ENCODE measurements around the gene GTF2A1. TPM values are rescaled to one million over a fixed set of nuclear protein-coding genes. Genes with fewer than 3 reads are reported as not detected.

GTF2A1 gene
- polyA plus RNA-seq (2013) = 21.0 and 22.7 TPM in 2 replicates

DNA sequence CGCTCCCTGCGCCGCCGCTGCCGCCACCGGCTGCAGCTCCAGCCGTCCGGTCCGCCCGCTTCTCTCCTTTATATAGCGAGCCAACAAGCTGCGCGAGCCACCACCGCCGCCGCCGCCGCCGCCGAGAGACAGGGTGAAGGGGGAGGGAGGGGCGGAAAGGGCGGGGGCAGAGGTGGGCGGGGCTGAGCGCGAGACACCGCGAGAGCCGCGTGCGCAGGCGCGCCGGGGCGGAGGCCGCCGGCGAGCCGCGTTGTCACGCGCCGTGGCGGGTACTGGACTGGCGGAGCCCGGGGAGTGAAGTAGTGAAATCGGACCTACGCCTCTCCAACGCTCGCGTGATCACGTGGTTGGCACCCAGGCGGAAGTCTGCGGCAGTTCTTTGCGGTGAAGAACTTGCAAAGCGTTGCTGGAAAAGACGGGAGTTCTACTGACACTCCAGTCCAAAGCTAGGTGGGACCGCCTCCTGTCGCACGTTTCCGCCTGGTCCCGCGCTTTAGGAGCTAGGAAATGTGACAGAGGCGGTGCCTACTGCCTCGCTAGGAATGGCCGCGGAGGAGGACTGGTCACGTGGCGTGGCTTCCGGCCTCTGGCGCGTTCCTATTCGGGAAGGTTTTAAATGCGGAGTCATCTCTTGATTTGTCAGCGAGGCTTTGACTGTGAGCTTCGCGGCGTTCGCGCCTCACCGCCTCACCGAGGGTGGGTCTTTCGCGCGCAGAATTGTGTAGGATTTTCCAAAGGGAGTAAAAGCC is at the start of gene GTF2A1:
Gene GTF2A1 (minus strand): TSS at position 130 of the 749 bp plus-strand sequence. CDS start 441 bp downstream, outside the sequence.
- H3K27ac ChIP-seq (ENCODE audit: low read depth, low read length) = peak within 1 kb of the TSS; percentile 100
- peak within 1 kb of the TSS; percentile 98 for H2BK120ac ChIP-seq (ENCODE audit: insufficient read depth, low read length, poor library complexity)
- H4K91ac ChIP-seq (ENCODE audit: low read depth, low read length) = peak within 1 kb of the TSS; percentile 96
- H2BK5ac ChIP-seq (ENCODE audit: low read depth, low read length, poor library complexity) = peak within 1 kb of the TSS; percentile 98
- peaks cover 9% of the 10 kb centered on the region for H3K79me2 ChIP-seq (ENCODE audit: control insufficient read depth, insufficient read depth, low read length, poor library complexity)
- peak; percentile 95 to 96 for DNase-seq
- H3K14ac ChIP-seq (ENCODE audit: low read length) = peak within 1 kb of the TSS; percentile 96
- peak within 1 kb of the TSS; percentile 94 for H3K9ac ChIP-seq (ENCODE audit: low read length)
- peak within 1 kb of the TSS; percentile 9 for H2AK5ac ChIP-seq (ENCODE audit: low read length)
- H2AFZ ChIP-seq (ENCODE audit: insufficient read depth, low read length, poor library complexity) = peak within 1 kb of the TSS; percentile 94
- WGBS (ENCODE audit: extremely low coverage, insufficient coverage, insufficient read length) = no CpG with 5 or more reads among the region's 84 CpGs
- H3K9me3 ChIP-seq (ENCODE audit: insufficient read depth, low read depth, low read length) = no peaks in the 10 kb centered on the region
- no peak within 1 kb of the TSS for H3K23ac ChIP-seq (ENCODE audit: low read length)
- H3K36me3 ChIP-seq (ENCODE audit: control insufficient read depth in 1 of 2, insufficient read depth in 2 of 2, low read length in 2 of 2) = no peaks in the 10 kb centered on the region
- peak within 1 kb of the TSS; percentile 69 for H2BK12ac ChIP-seq (ENCODE audit: low read length)
- H3K4me1 ChIP-seq (ENCODE audit: control insufficient read depth in 1 of 2, insufficient read depth in 2 of 2, low read length in 2 of 2) = no peaks in the 10 kb centered on the region
- no peaks in the 10 kb centered on the region for H3K27me3 ChIP-seq (ENCODE audit: insufficient read depth, low read length)
- H3K4me3 ChIP-seq (ENCODE audit: low read depth, low read length) = peak within 1 kb of the TSS; percentile 79
- peak within 1 kb of the TSS; percentile 60 for H3K4ac ChIP-seq (ENCODE audit: low read depth, low read length)
- H4K12ac ChIP-seq (ENCODE audit: low read depth, low read length) = peak within 1 kb of the TSS; percentile 94
- H3K79me1 ChIP-seq (ENCODE audit: low read length) = peaks cover 19% of the 10 kb centered on the region
- peak within 1 kb of the TSS; percentile 74 for H3K4me2 ChIP-seq (ENCODE audit: low read length)
- peak within 1 kb of the TSS; percentile 99 for H3K18ac ChIP-seq (ENCODE audit: low read length)
- peak within 1 kb of the TSS; percentile 83 for H4K8ac ChIP-seq (ENCODE audit: low read depth, low read length)

DNA sequence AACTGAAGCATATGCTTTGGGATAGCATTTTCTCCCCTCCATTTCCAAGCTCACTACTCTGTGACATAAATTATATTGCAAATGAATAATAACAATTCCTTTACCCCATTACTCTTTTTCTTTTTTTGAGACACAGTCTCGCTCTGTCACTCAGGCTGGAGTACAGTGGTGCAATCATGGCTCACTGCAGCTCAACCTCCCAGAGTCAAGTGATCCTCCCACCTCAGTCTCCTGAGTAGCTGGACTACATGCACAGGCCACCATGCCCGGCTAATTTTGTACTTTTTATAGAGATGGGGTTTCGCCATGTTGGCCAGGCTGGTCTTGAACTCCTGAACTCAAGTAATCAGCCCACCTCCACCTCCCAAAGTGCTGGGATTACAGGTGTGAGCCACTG is 49.2 kb upstream of the GTF2A1 start:
- Histone ChIP-seq H4K91ac (ENCODE audit: low read depth, low read length) (no peak overlapping the region), H3K9ac (ENCODE audit: low read length) (no peak overlapping the region), H3K18ac (ENCODE audit: low read length) (no peak overlapping the region), H3K9me3 (ENCODE audit: insufficient read depth, low read depth, low read length) (no peaks in the 10 kb centered on the region), H3K27me3 (ENCODE audit: insufficient read depth, low read length) (no peaks in the 10 kb centered on the region), H3K23ac (ENCODE audit: low read length) (no peak overlapping the region), H2BK5ac (ENCODE audit: low read depth, low read length, poor library complexity) (no peak overlapping the region), H3K79me2 (ENCODE audit: control insufficient read depth, insufficient read depth, low read length, poor library complexity) (no peaks in the 10 kb centered on the region), H3K36me3 (ENCODE audit: control insufficient read depth in 1 of 2, insufficient read depth in 2 of 2, low read length in 2 of 2) (peaks cover 0 to 2% of the 10 kb centered on the region in 2 experiments), H2AK5ac (ENCODE audit: low read length) (no peak overlapping the region), H3K4me1 (ENCODE audit: control insufficient read depth in 1 of 2, insufficient read depth in 2 of 2, low read length in 2 of 2) (peaks cover 15 to 21% of the 10 kb centered on the region in 2 experiments), H2BK120ac (ENCODE audit: insufficient read depth, low read length, poor library complexity) (no peak overlapping the region), H4K8ac (ENCODE audit: low read depth, low read length) (no peak overlapping the region), H3K14ac (ENCODE audit: low read length) (no peak overlapping the region), H2BK12ac (ENCODE audit: low read length) (no peak overlapping the region), H4K12ac (ENCODE audit: low read depth, low read length) (no peak overlapping the region), H2AFZ (ENCODE audit: insufficient read depth, low read length, poor library complexity) (no peak overlapping the region), H3K4me3 (ENCODE audit: low read depth, low read length) (no peak overlapping the region), H3K27ac (ENCODE audit: low read depth, low read length) (no peak overlapping the region), H3K4ac (ENCODE audit: low read depth, low read length) (no peak overlapping the region), H3K79me1 (ENCODE audit: low read length) (peaks cover 2% of the 10 kb centered on the region), H3K4me2 (ENCODE audit: low read length) (no peak overlapping the region)
- DNase-seq = no peak
- no CpG with 5 or more reads among the region's 3 CpGs for WGBS (ENCODE audit: extremely low coverage, insufficient coverage, insufficient read length)

- Histone ChIP-seq H4K91ac (ENCODE audit: low read depth, low read length) (peak overlapping the region; percentile 51), H3K4me2 (ENCODE audit: low read length) (no peak overlapping the region), H3K9me3 (ENCODE audit: insufficient read depth, low read depth, low read length) (no peaks in the 10 kb centered on the region), H4K8ac (ENCODE audit: low read depth, low read length) (peak overlapping the region; percentile 45), H3K79me1 (ENCODE audit: low read length) (peaks cover 2% of the 10 kb centered on the region), H3K27ac (ENCODE audit: low read depth, low read length) (peak overlapping the region; percentile 42), H3K4me3 (ENCODE audit: low read depth, low read length) (no peak overlapping the region), H3K14ac (ENCODE audit: low read length) (no peak overlapping the region), H3K9ac (ENCODE audit: low read length) (no peak overlapping the region), H2AFZ (ENCODE audit: insufficient read depth, low read length, poor library complexity) (no peak overlapping the region), H2AK5ac (ENCODE audit: low read length) (no peak overlapping the region), H4K12ac (ENCODE audit: low read depth, low read length) (no peak overlapping the region), H3K36me3 (ENCODE audit: control insufficient read depth in 1 of 2, insufficient read depth in 2 of 2, low read length in 2 of 2) (peaks cover 0 to 2% of the 10 kb centered on the region in 2 experiments), H3K18ac (ENCODE audit: low read length) (no peak overlapping the region), H2BK12ac (ENCODE audit: low read length) (no peak overlapping the region), H3K23ac (ENCODE audit: low read length) (no peak overlapping the region), H3K4ac (ENCODE audit: low read depth, low read length) (no peak overlapping the region), H2BK120ac (ENCODE audit: insufficient read depth, low read length, poor library complexity) (peak overlapping the region; percentile 36), H3K4me1 (ENCODE audit: control insufficient read depth in 1 of 2, insufficient read depth in 2 of 2, low read length in 2 of 2) (peaks cover 15 to 17% of the 10 kb centered on the region in 2 experiments), H3K79me2 (ENCODE audit: control insufficient read depth, insufficient read depth, low read length, poor library complexity) (no peaks in the 10 kb centered on the region), H3K27me3 (ENCODE audit: insufficient read depth, low read length) (no peaks in the 10 kb centered on the region), H2BK5ac (ENCODE audit: low read depth, low read length, poor library complexity) (no peak overlapping the region)
- DNase-seq = peak; percentile 44 to 86
- WGBS (ENCODE audit: extremely low coverage, insufficient coverage, insufficient read length) = no CpG with 5 or more reads among the region's 7 CpGs
Observed at GRCh38 chr14:81269100-81269978, 48.6 kb upstream of the GTF2A1 start.

- H2AFZ ChIP-seq (ENCODE audit: insufficient read depth, low read length, poor library complexity) = no peak overlapping the region
- H3K36me3 ChIP-seq (ENCODE audit: control insufficient read depth in 1 of 2, insufficient read depth in 2 of 2, low read length in 2 of 2) = peaks cover 0 to 2% of the 10 kb centered on the region in 2 experiments
- no peak overlapping the region for H2BK120ac ChIP-seq (ENCODE audit: insufficient read depth, low read length, poor library complexity)
Observed at GRCh38 chr14:81268016-81268416, 47.3 kb upstream of the GTF2A1 start.

More at GRCh38 chr14:81268016-81268416, 47.3 kb upstream of the GTF2A1 start:
- Histone ChIP-seq H3K79me1 (ENCODE audit: low read length) (no peaks in the 10 kb centered on the region), H3K23ac (ENCODE audit: low read length) (no peak overlapping the region), H4K12ac (ENCODE audit: low read depth, low read length) (no peak overlapping the region), H2BK5ac (ENCODE audit: low read depth, low read length, poor library complexity) (no peak overlapping the region), H2BK12ac (ENCODE audit: low read length) (no peak overlapping the region), H3K14ac (ENCODE audit: low read length) (no peak overlapping the region), H3K4ac (ENCODE audit: low read depth, low read length) (no peak overlapping the region), H3K4me3 (ENCODE audit: low read depth, low read length) (no peak overlapping the region), H3K9ac (ENCODE audit: low read length) (no peak overlapping the region), H3K4me1 (ENCODE audit: control insufficient read depth in 1 of 2, insufficient read depth in 2 of 2, low read length in 2 of 2) (peaks cover 9 to 11% of the 10 kb centered on the region in 2 experiments), H3K27ac (ENCODE audit: low read depth, low read length) (peak overlapping the region; percentile 42), H3K27me3 (ENCODE audit: insufficient read depth, low read length) (no peaks in the 10 kb centered on the region), H3K9me3 (ENCODE audit: insufficient read depth, low read depth, low read length) (no peaks in the 10 kb centered on the region), H3K4me2 (ENCODE audit: low read length) (no peak overlapping the region), H4K8ac (ENCODE audit: low read depth, low read length) (no peak overlapping the region), H2AK5ac (ENCODE audit: low read length) (no peak overlapping the region), H3K18ac (ENCODE audit: low read length) (no peak overlapping the region), H3K79me2 (ENCODE audit: control insufficient read depth, insufficient read depth, low read length, poor library complexity) (no peaks in the 10 kb centered on the region), H4K91ac (ENCODE audit: low read depth, low read length) (no peak overlapping the region)
- DNase-seq = peak; percentile 70 to 75
- no CpG with 5 or more reads among the region's 3 CpGs for WGBS (ENCODE audit: extremely low coverage, insufficient coverage, insufficient read length)

All from trophoblast cell (in vitro differentiated cells and primary cell).